PC-9 (cell line): ENCODE results near the gene CDKN1A. TPM values are rescaled to one million over a fixed set of nuclear protein-coding genes. Genes with fewer than 3 reads are reported as not detected.

Source experiments
- BruUV-seq: library from RNA; stranded (reverse); fragments of 400-500 nt; replicated peaks from 2 replicates; lab custom pipeline; 2021; lab: Mats Ljungman, UMichigan
- CTCF ChIA-PET: fragments of 300-600 bp; sonication (Branson Sonifier 250); formaldehyde crosslinking; loops from one replicate; lab custom pipeline; 2022; ENCODE audit warnings: antibody characterized with exemption; lab: Charles Lee
- POLR2A ChIA-PET: fragments of 300-600 bp; sonication (Branson Sonifier 250); formaldehyde crosslinking; loops from one replicate; lab custom pipeline; 2022; ENCODE audit warnings: antibody characterized with exemption; ENCODE audit not compliant: unreplicated experiment; lab: Charles Lee
- DNase-seq, 2 experiments: peaks; one replicate each; pipeline versions ENCODE4 v3.0.0 to v3.0.0-alpha.2; 2015 to 2022; ENCODE audit warnings: mixed read lengths in 1 of 2
- H2AFZ ChIP-seq: fragments of 200-600 bp; sonication (generic); 2 replicates; pipeline ENCODE4 v1.8.1; 2017; ENCODE audit warnings: antibody characterized with exemption
- H3F3A ChIP-seq: fragments of 200-600 bp; sonication (generic); 2 replicates; pipeline ENCODE4 v1.8.1; 2017; ENCODE audit warnings: antibody characterized with exemption, mild to moderate bottlenecking, low read depth; ENCODE audit not compliant: insufficient read depth
- H3K27ac ChIP-seq: fragments of 200-600 bp; sonication (generic); 2 replicates; pipeline ENCODE4 v1.6.1; 2016; ENCODE audit warnings: mixed run types
- H3K27me3 ChIP-seq: fragments of 200-600 bp; sonication (generic); 2 replicates; pipeline ENCODE4 v1.6.1; 2016; ENCODE audit warnings: low read depth, mixed run types; ENCODE audit not compliant: insufficient read depth
- H3K36me3 ChIP-seq: fragments of 200-600 bp; sonication (generic); 2 replicates; pipeline ENCODE4 v1.6.1; 2016; ENCODE audit warnings: low read depth, mixed run types
- H3K4me1 ChIP-seq: fragments of 200-600 bp; sonication (generic); replicated peaks from 2 replicates; pipeline ENCODE4 v1.6.1; 2016; ENCODE audit warnings: mixed run types; ENCODE audit not compliant: insufficient read depth
- H3K4me2 ChIP-seq: fragments of 200-600 bp; sonication (generic); 2 replicates; pipeline ENCODE4 v1.6.1; 2017; ENCODE audit warnings: mixed run types
- H3K4me3 ChIP-seq: fragments of 200-600 bp; sonication (generic); 2 replicates; pipeline ENCODE4 v1.6.1; 2016; ENCODE audit warnings: mixed run types
- H3K79me2 ChIP-seq: fragments of 200-600 bp; sonication (generic); 2 replicates; pipeline ENCODE4 v1.6.1; 2017; ENCODE audit warnings: low read depth, mixed run types
- H3K9me2 ChIP-seq: fragments of 200-600 bp; sonication (generic); 2 replicates; pipeline ENCODE4 v1.8.1; 2017; ENCODE audit warnings: mild to moderate bottlenecking; ENCODE audit not compliant: insufficient read depth
- H3K9me3 ChIP-seq: fragments of 200-600 bp; sonication (generic); 2 replicates; pipeline ENCODE4 v1.8.1; 2016; ENCODE audit warnings: low read depth; ENCODE audit not compliant: insufficient read depth
- H4K20me1 ChIP-seq: fragments of 200-600 bp; sonication (generic); 2 replicates; pipeline ENCODE4 v1.8.1; 2017; ENCODE audit not compliant: insufficient read depth
- CTCF ChIP-seq: fragments of 200-600 bp; sonication (generic); conservative IDR thresholded peaks from 2 replicates; pipeline ENCODE4 v1.6.1; 2017; ENCODE audit warnings: mixed run types, antibody characterized with exemption, mild to moderate bottlenecking, moderate library complexity
- EZH2 ChIP-seq: fragments of 200-600 bp; sonication (generic); IDR thresholded peaks from 2 replicates; pipeline ENCODE4 v1.8.0; 2017; ENCODE audit warnings: antibody characterized with exemption, low read depth
- intact Hi-C: fragments of 100-400 bp; cut with micrococcal nuclease; formaldehyde crosslinking; loops from one replicate; pipeline ENCODE4 v1.10.0; 2022; ENCODE audit not compliant: unreplicated experiment
- total RNA-seq: library from RNA; stranded (reverse); gene quantifications from 2 replicates; pipeline ENCODE4 v1.2.3, GENCODE V29; 2021

CDKN1A gene
- total RNA-seq, 1 experiment from 2014 or later: 14.8 TPM

DNA sequence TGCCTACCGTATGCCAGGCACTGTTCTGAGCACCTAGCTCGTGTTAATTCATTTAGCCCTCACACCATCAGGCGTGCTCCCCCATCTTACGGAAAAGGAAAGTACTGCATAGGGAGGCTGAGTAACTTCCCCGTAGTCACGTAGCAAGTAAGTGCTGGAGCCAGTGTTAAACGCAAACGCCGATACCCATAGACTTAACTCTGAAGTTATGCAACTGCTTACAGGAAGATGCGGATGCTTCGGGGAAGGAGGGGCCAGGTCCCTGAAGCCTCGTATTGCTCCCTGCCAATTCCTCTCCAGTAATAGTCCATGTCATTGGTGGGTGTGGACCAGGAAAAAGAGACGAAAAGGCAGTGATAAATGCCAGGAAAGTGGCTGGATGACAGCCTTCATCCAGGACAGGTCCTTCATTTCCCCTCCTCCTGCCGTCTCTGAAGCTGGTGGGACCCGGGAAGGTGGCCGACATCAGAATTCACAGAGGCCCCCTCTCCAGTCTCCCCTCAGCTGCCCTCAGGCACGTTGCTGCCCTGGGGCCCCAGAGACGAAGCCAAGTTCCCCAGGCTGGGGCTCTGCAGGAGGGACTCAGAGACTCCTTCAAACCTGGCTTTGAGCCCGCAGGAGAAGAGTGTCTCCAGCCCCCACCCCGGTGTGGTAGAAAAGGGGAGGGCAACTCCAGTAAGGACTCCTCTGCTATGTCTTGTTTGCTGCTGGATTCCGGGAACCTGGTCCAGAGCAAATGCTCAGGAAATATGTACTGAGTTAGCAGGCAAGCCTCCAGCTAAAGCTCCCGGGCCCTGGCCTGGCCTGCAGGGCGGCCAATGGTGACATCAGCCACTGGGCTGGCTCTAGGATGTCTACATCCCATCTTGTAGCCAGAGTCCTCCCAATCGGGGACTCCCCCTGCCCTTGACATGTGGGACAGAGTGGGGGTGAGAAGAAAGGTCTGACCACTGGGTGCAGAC lies 56.9 kb downstream of the CDKN1A start:
- Histone ChIP-seq H3K4me2 (no peak overlapping the region), H3K4me1 (no peaks in the 10 kb centered on the region), H3K27ac (no peak overlapping the region), H3K79me2 (no peaks in the 10 kb centered on the region), H3K9me2 (no peaks in the 10 kb centered on the region), H4K20me1 (no peaks in the 10 kb centered on the region), H3K27me3 (no peaks in the 10 kb centered on the region), H3K36me3 (no peaks in the 10 kb centered on the region), H3K9me3 (no peaks in the 10 kb centered on the region), H2AFZ (no peak overlapping the region), H3K4me3 (no peak overlapping the region), H3F3A (no peaks in the 10 kb centered on the region)
- intact Hi-C loops: no loop called here
- peak in 1 of 2 experiments; percentile 35 for DNase-seq
- ChIA-PET POLR2A (interaction anchor here (0.6 kb wide), 2 partner anchors 20 to 308 kb away, joined by 3 to 5 read pairs; no protein-coding TSS in a partner anchor), CTCF (interaction anchor here (0.7 kb wide), 1 partner anchor 349 kb away, joined by 8 read pairs; no protein-coding TSS in a partner anchor)
- TF ChIP-seq EZH2 (no peak), CTCF (no peak)
- no TSS peak for BruUV-seq

Other genes with a start within 250 kb of the CDKN1A start
- gene PXT1, start 235.9 kb upstream of the CDKN1A start, total RNA-seq: not detected in 2 replicates
- gene KCTD20, start 235.7 kb upstream of the CDKN1A start, total RNA-seq: 34.2 and 42.5 TPM in 2 replicates
- gene STK38, start 131.2 kb upstream of the CDKN1A start, total RNA-seq: 45.7 and 53.3 TPM in 2 replicates
- gene SRSF3, start 84.4 kb upstream of the CDKN1A start, total RNA-seq: 278 and 282 TPM in 2 replicates
- not detected in 2 replicates for gene RAB44, start 19.1 kb downstream of the CDKN1A start, total RNA-seq
- gene CPNE5, start 160.7 kb downstream of the CDKN1A start, total RNA-seq: 0.37 and 0.40 TPM in 2 replicates
- gene PPIL1, start 196.1 kb downstream of the CDKN1A start, total RNA-seq: 19.0 and 28.4 TPM in 2 replicates
- gene C6orf89, start 207.2 kb downstream of the CDKN1A start, total RNA-seq: 28.7 and 40.1 TPM in 2 replicates